Stimulated activated naive B cell treated with anti-CD40 and anti-IgM and Interleukin-4, amounts not matched to agents 10 μg/mL and 1 μg/mL and 100 μg/mL, for 72 hours (primary cell): Measurements from ENCODE around the gene SEPTIN1.
"Not testable (repeated sequence)": the region's sequence is repeated elsewhere in the genome, so short reads cannot be mapped to it uniquely, and the experiment has no call there.

Source experiments
- ATAC-seq, 2 donors: fragments of 150-1000 bp; cut with Tn5 transposase; replicated peaks; 2 replicates each; pipeline ENCODE4 v1.10.0; 2021; ENCODE audit warnings: moderate library complexity in 1 of 2
- DNase-seq: peaks from one replicate; pipeline ENCODE4 v3.0.0; 2021
- H3K27ac Mint-ChIP-seq: one replicate; pipeline ENCODE4 v1.8.0; 2022; ENCODE audit warnings: mild to moderate bottlenecking, mixed read lengths
- H3K27me3 Mint-ChIP-seq, 2 donors: one replicate each; pipeline ENCODE4 v1.8.0; 2022; ENCODE audit warnings: mixed read lengths in 2 of 2
- H3K36me3 Mint-ChIP-seq, 2 donors: one replicate each; pipeline ENCODE4 v1.8.0; 2022; ENCODE audit warnings: mixed read lengths in 2 of 2, mild to moderate bottlenecking in 1 of 2
- H3K4me1 Mint-ChIP-seq, 2 donors: one replicate each; pipeline ENCODE4 v1.8.0; 2022; ENCODE audit warnings: mixed read lengths in 2 of 2, mild to moderate bottlenecking in 1 of 2
- H3K4me3 Mint-ChIP-seq, 2 donors: one replicate each; pipeline ENCODE4 v1.8.0; 2022; ENCODE audit warnings: mild to moderate bottlenecking in 2 of 2, mixed read lengths in 2 of 2, moderate library complexity in 1 of 2
- H3K9me3 Mint-ChIP-seq, 2 donors: one replicate each; pipeline ENCODE4 v1.8.0; 2022; ENCODE audit warnings: mixed read lengths in 2 of 2, mild to moderate bottlenecking in 1 of 2

SEPTIN1 gene

DNA sequence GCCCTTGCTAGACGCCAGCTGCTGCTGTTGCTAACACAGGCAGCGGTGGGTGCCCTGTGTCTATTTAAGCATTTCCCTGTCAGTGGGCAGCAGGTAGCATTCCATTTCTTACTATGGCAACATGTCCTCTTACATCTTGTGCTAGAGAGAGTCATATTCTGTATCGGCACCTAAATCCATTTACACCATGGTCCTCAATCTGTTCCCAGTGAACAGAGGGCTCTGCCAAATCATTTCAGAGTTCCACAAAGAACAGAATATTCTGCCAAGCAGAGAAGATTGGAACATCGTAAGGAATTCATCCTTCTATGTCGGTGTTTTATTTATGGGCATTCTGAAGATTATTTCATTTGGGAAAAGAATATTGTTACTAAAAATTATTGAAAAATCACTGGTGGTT lies 43.6 kb downstream of the SEPTIN1 start:
- not testable (repeated sequence) for H3K9me3 Mint-ChIP-seq, H3K27me3 Mint-ChIP-seq, ATAC-seq, H3K4me3 Mint-ChIP-seq, H3K36me3 Mint-ChIP-seq, DNase-seq, H3K27ac Mint-ChIP-seq
- peaks cover 17 to 23% of the 10 kb centered on the region in 2 donors for H3K4me1 Mint-ChIP-seq

DNA sequence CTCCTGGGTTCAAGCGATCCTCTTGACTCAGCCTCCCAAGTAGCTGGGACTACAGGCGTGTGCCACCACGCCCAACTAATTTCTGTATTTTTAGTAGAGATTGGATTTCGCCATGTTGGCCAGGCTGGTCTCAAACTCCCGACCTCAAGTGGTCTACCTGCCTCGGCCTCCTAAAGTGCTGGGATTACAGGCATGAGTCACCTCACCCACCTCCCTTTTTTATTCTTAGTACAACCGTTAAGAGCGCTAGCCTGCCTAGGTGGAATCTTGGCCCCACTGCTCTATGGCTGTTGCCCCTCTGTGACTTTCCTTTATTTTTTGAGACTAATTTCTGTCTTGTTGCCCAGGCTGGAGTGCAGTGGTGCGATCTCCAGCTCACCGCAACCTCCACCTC lies 44.4 kb downstream of the SEPTIN1 start:
- not testable (repeated sequence) for H3K27ac Mint-ChIP-seq, H3K36me3 Mint-ChIP-seq, DNase-seq, H3K27me3 Mint-ChIP-seq, H3K9me3 Mint-ChIP-seq, ATAC-seq
- Mint-ChIP-seq H3K4me1 (peaks cover 17 to 23% of the 10 kb centered on the region in 2 donors), H3K4me3 (peak overlapping the region in 1 of 2 donors; percentile 62)

DNA sequence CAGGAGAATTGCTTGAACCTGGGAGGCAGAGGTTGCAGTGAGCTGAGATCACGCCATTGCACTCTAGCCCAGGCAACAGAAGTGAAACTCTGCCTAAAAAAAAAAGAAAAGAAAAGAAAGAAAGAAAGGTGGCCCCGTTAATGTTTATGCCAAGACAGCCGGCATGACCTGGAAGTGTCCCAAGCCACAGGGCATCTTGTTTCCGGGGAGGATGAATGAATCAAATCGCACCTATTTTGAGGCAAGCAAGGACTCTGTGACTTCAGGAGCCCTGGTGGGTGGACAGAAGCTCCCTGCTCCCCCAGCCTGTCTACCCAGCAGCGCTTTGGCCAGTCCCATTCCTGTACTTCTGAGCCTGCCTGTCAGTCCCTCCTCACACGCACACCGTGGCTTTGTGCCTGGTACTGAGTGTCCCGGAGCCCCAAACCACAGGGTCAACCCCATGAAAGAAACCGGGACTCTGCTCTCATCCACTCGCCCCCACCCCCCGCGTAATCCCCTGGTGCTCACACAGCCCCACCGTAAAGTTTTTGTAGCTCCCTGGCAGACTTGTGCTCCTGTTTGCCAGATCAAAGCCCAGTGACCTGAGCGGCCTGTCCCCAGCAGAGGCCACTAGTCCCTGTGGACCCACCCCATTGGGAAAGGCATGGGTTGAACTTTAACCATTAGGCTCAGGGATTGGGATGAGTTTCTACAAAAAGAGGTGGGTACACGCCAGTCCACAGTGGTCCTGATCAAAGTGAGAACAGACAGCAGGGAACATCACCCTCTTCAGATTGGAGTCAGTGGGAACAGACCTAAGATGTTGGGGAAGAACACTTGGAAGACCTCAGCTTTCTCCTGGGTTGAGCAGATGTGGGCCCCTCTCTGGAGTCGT lies 46.5 kb downstream of the SEPTIN1 start:
- peaks cover 0 to 9% of the 10 kb centered on the region in 2 donors for H3K36me3 Mint-ChIP-seq
- no peak for DNase-seq
- peak overlapping the region; percentile 92 to 94 for H3K4me3 Mint-ChIP-seq
- H3K27me3 Mint-ChIP-seq, result no peaks in the 10 kb centered on the region
- peak overlapping the region; percentile 98 for H3K27ac Mint-ChIP-seq
- no peaks in the 10 kb centered on the region for H3K9me3 Mint-ChIP-seq
- peaks cover 19 to 34% of the 10 kb centered on the region in 2 donors for H3K4me1 Mint-ChIP-seq
- peak in 1 of 2 donors; percentile 21 for ATAC-seq

DNA sequence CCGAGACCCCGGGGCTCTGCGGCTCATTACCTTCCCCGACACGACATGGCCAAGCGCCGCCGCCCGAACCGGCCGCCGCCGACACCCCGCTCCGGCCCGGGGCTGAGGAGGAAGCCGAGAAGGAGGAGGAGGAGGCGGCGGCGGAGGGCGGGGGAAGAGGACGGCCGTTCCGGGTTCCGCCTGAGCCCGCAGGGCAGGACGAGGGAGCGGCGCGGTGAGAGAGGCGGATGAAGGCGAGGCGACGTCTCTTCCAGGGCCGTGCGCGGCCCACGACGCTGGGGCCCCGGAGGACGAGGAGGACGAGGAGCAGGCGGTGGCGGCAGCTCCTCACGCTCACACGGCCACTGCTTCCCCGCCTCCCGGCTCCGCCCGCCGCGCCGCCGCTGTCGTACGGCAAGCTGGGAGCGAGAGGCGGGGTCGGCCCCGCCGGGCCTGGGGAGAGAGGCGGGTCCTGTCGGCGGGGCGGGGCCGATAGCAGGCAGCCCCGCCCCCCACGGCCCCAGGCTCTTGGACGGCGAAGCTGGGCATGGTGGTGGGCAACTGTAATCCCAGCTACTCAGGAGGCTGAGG lies 47.2 kb downstream of the SEPTIN1 start:
- H3K9me3 Mint-ChIP-seq, H3K36me3 Mint-ChIP-seq, H3K27me3 Mint-ChIP-seq: not testable (repeated sequence)
- Mint-ChIP-seq H3K4me3 (peak overlapping the region; percentile 92 to 94), H3K4me1 (peaks cover 23 to 39% of the 10 kb centered on the region in 2 donors), H3K27ac (peak overlapping the region; percentile 98)
- DNase-seq (peak; percentile 80), ATAC-seq (peak; percentile 81 to 82)

DNA sequence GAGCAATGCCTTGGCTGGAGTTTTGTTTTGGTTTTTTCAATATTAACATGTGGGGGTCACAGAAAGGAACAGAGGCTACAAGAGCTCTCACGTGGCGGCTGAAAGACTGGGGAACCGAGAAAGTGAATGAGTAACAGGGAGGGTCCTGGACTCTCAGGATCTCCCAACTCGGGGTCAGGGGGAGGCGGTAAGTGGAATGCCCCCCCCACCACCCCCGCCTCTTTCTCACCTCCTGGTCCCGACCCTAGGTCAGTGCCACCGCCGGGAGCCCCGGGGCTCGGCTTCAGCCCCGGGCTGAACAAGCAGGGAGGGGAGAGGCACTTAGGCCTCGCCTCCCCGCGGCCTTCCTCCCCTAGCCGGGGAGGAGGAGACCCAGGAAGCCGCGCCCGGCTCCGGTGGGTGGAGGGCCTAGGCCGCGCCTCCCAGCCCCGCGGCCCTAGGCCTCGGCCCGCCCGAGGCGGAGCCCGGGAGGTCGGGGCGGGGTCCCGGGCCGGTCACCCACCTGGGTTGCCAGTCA lies 47.8 kb downstream of the SEPTIN1 start:
- Mint-ChIP-seq H3K4me3 (peak overlapping the region; percentile 94 to 95), H3K27ac (peak overlapping the region; percentile 98), H3K4me1 (peaks cover 25 to 44% of the 10 kb centered on the region in 2 donors)
- not testable (repeated sequence) for H3K9me3 Mint-ChIP-seq, H3K36me3 Mint-ChIP-seq, H3K27me3 Mint-ChIP-seq
- DNase-seq (peak; percentile 84), ATAC-seq (peak; percentile 89 to 91)
